ENCODE measurements around the gene HS6ST2.

Gene HS6ST2

DNA sequence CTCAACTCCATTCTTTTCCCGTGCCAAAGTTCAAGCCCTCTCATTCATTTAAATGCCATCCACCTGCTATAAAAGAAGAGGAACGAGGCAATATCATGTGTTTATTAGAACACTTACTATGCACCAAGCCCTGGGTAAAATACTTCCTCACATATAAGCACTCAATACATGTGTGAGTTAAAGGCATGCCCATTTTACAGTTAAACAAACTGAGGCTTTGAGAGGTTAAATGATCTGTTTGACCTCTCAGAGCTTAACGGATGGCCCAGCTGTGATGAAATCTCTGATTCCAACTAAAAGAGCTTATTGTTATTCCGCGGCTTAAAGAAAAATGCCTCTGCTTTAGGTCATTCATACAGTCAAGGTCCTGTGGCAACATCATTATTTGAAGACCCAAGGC is 124.3 kb downstream of the HS6ST2 start:
- Histone ChIP-seq H3K4me1 (ENCODE audit: control insufficient read depth in 1 of 2, insufficient read depth in 1 of 2, low read depth in 1 of 2, low read length in 1 of 2) (no peaks in the 10 kb centered on the region), H3K27ac (no peak overlapping the region), H3K36me3 (no peaks in the 10 kb centered on the region), H3K9me3 (no peaks in the 10 kb centered on the region), H3K4me3 (ENCODE audit: low read depth in 1 of 2, low read length in 1 of 2) (no peak overlapping the region), H3K27me3 (no peaks in the 10 kb centered on the region)
- TF ChIP-seq, protein P1, sequence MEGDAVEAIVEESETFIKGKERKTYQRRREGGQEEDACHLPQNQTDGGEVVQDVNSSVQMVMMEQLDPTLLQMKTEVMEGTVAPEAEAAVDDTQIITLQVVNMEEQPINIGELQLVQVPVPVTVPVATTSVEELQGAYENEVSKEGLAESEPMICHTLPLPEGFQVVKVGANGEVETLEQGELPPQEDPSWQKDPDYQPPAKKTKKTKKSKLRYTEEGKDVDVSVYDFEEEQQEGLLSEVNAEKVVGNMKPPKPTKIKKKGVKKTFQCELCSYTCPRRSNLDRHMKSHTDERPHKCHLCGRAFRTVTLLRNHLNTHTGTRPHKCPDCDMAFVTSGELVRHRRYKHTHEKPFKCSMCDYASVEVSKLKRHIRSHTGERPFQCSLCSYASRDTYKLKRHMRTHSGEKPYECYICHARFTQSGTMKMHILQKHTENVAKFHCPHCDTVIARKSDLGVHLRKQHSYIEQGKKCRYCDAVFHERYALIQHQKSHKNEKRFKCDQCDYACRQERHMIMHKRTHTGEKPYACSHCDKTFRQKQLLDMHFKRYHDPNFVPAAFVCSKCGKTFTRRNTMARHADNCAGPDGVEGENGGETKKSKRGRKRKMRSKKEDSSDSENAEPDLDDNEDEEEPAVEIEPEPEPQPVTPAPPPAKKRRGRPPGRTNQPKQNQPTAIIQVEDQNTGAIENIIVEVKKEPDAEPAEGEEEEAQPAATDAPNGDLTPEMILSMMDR (IDR thresholded peaks at IDR 0.05), result no peak

- TF ChIP-seq, protein P1 (IDR thresholded peaks at IDR 0.05), result no peak
These were observed 125.1 kb downstream of the HS6ST2 start for GRCh38 chrX:132833373-132833772.

DNA sequence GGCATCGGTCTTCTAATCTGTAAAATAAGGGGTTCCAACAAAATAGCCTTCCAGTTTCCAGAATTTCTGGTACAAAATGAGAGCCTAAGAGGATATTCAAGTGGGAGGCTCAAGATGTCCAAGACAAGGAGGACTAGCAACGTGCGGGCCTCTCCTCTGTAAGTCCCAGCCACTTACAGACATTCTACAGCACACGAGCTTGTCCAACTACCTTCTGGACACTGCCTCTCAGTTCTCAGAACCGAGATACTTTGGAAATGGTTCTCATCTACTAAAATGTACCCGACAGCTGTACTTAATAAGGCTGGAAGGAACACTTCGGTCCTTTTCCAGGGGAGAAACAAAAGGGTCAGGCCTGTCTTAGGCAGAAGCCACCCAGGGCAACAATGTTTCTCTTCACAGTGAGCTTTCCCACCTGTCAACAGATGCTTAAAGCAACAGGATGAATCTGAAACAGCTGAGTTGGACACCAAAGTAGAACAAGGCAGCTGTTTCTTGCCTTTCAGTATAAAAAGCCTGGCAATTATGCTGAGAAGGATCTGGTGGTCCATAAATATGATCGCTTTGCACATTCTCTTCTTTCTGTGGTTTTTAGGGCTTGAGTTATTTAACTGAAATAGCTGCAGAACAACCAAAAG is 127.0 kb downstream of the HS6ST2 start:
- no peak overlapping the region for H3K4me3 ChIP-seq (ENCODE audit: low read depth in 1 of 2, low read length in 1 of 2)
- no peaks in the 10 kb centered on the region for H3K4me1 ChIP-seq (ENCODE audit: control insufficient read depth in 1 of 2, insufficient read depth in 1 of 2, low read depth in 1 of 2, low read length in 1 of 2)
- H3K27me3 ChIP-seq, result no peaks in the 10 kb centered on the region
- H3K36me3 ChIP-seq, result no peaks in the 10 kb centered on the region
- H3K9me3 ChIP-seq, result no peaks in the 10 kb centered on the region
- no peak overlapping the region for H3K27ac ChIP-seq
- TF ChIP-seq, protein P1 (IDR thresholded peaks at IDR 0.05), result no peak

More at GRCh38 chrX:132833373-132833772, 125.1 kb downstream of the HS6ST2 start:
- Histone ChIP-seq H3K36me3 (no peaks in the 10 kb centered on the region), H3K27me3 (no peaks in the 10 kb centered on the region), H3K4me3 (ENCODE audit: low read depth in 1 of 2, low read length in 1 of 2) (no peak overlapping the region), H3K27ac (no peak overlapping the region), H3K9me3 (no peaks in the 10 kb centered on the region), H3K4me1 (ENCODE audit: control insufficient read depth in 1 of 2, insufficient read depth in 1 of 2, low read depth in 1 of 2, low read length in 1 of 2) (no peaks in the 10 kb centered on the region)

- no peaks in the 10 kb centered on the region for H3K9me3 ChIP-seq
- H3K27ac ChIP-seq, result no peak overlapping the region
- peaks cover 0 to 3% of the 10 kb centered on the region in 2 experiments for H3K4me1 ChIP-seq (ENCODE audit: control insufficient read depth in 1 of 2, insufficient read depth in 1 of 2, low read depth in 1 of 2, low read length in 1 of 2)
- H3K4me3 ChIP-seq (ENCODE audit: low read depth in 1 of 2, low read length in 1 of 2), result no peak overlapping the region
- TF ChIP-seq, protein P1 (IDR thresholded peaks at IDR 0.05), result no peak
- no peaks in the 10 kb centered on the region for H3K27me3 ChIP-seq
- no peaks in the 10 kb centered on the region for H3K36me3 ChIP-seq
These were observed 135.8 kb downstream of the HS6ST2 start for GRCh38 chrX:132822634-132823012.

GRCh38 chrX:132821974-132822633 is 136.3 kb downstream of the HS6ST2 start:
- no peaks in the 10 kb centered on the region for H3K36me3 ChIP-seq
- peaks cover 0 to 3% of the 10 kb centered on the region in 2 experiments for H3K4me1 ChIP-seq (ENCODE audit: control insufficient read depth in 1 of 2, insufficient read depth in 1 of 2, low read depth in 1 of 2, low read length in 1 of 2)
- H3K27me3 ChIP-seq, result no peaks in the 10 kb centered on the region
- TF ChIP-seq, protein P1 (IDR thresholded peaks at IDR 0.05), result no peak
- no peak overlapping the region for H3K27ac ChIP-seq
- no peak overlapping the region for H3K4me3 ChIP-seq (ENCODE audit: low read depth in 1 of 2, low read length in 1 of 2)
- no peaks in the 10 kb centered on the region for H3K9me3 ChIP-seq
